ENCODE measurements around the gene CTSA. TPM values are rescaled to one million over a fixed set of nuclear protein-coding genes. Genes with fewer than 3 reads are reported as not detected.
A peak's percentile ranks its signal among the peaks of the same experiment; 100 is the strongest.
"Not testable (repeated sequence)": the region's sequence is repeated elsewhere in the genome, so short reads cannot be mapped to it uniquely, and the experiment has no call there.

The CTSA gene
- total and polyA plus RNA-seq, 12 donors = 306 to 854 (median 549) TPM

DNA sequence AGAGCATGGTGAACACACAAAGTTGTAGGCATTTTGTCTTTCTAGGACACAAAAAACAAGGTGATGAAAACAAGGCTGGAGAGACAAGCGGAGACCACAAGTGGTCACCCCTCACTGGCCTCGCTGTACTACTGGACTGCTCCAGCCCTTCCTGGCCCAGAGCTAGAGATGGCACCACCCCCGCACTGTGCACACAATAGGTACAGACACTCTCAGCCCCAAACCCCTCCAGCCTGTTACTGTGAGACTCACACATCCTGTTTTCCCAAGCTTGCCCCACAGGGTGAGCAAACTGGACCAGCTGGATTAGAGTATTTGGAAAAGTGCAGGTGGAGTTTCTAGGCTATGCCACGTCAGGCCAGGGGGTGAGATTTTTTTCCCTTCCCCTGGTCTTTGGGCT is 18.5 kb upstream of the CTSA start:
- WGBS, 4 donors = 95 to 98% (median 97%) methylated on average over 4 of the region's 4 CpGs
- TF ChIP-seq POLR2A (IDR thresholded peaks at IDR 0.05) = no peak
- TF ChIP-seq, protein P1, sequence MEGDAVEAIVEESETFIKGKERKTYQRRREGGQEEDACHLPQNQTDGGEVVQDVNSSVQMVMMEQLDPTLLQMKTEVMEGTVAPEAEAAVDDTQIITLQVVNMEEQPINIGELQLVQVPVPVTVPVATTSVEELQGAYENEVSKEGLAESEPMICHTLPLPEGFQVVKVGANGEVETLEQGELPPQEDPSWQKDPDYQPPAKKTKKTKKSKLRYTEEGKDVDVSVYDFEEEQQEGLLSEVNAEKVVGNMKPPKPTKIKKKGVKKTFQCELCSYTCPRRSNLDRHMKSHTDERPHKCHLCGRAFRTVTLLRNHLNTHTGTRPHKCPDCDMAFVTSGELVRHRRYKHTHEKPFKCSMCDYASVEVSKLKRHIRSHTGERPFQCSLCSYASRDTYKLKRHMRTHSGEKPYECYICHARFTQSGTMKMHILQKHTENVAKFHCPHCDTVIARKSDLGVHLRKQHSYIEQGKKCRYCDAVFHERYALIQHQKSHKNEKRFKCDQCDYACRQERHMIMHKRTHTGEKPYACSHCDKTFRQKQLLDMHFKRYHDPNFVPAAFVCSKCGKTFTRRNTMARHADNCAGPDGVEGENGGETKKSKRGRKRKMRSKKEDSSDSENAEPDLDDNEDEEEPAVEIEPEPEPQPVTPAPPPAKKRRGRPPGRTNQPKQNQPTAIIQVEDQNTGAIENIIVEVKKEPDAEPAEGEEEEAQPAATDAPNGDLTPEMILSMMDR (IDR thresholded peaks at IDR 0.05) = no peak
- intact Hi-C loops (cut with DNase I) = no loop called here
- Histone ChIP-seq H3K4me3 (no peak overlapping the region), H3K36me3 (replicated peaks in 1 of 2) (peaks cover 0 to 7% of the 10 kb centered on the region in 2 donors), H3K4me1 (replicated peaks in 1 of 2) (peaks cover 10 to 13% of the 10 kb centered on the region in 2 donors), H3K27ac (no peak overlapping the region), H3K27me3 (no peaks in the 10 kb centered on the region), H3K9me3 (replicated peaks in 1 of 3) (no peaks in the 10 kb centered on the region)
- DNase-seq = peak in 1 of 7 donors; percentile 14

DNA sequence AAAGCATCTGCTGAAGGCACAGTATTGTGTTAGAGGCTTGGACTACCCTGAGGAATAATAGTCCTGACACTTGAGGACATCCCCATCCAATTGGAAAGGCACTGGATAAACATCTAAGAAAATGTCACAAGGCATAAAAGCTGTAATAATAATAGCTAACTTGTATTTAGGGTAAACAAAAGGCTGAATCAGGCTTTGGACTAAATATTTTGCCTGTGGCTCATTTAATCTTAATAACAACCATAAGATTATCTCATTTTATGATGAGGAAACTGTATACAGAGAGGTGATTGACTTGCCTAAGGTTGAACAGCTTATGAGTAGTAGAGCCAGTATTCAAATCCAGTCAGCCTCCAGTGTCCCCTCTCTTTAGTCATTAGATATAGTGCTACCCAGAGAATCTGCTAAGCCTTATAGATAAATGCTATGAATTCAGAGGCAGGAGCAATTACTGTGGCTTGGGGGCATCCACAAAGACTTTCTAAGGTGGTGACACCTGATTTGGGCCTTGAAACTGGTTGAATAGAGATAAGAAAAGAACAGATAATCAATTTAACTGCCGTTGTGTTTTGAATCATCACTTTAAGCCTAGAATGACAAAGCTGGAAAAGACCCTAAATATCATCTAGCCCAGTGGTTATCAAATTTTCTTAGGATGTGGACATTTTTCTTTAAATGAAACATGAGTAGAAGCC is 17.6 kb upstream of the CTSA start:
- no peak for DNase-seq
- intact Hi-C loops (cut with DNase I) = no loop called here
- peaks cover 7 to 9% of the 10 kb centered on the region in 2 donors for H3K4me1 ChIP-seq (replicated peaks in 1 of 2)
- no peak for TF ChIP-seq POLR2A (IDR thresholded peaks at IDR 0.05)
- TF ChIP-seq, protein P1 (IDR thresholded peaks at IDR 0.05) = no peak
- H3K4me3 ChIP-seq = no peak overlapping the region
- 19 to 38% (median 32%) methylated on average over 1 of the region's 1 CpG for WGBS, 4 donors
- no peaks in the 10 kb centered on the region for H3K27me3 ChIP-seq
- H3K36me3 ChIP-seq (replicated peaks in 1 of 2) = peaks cover 0 to 12% of the 10 kb centered on the region in 2 donors
- no peaks in the 10 kb centered on the region for H3K9me3 ChIP-seq (replicated peaks in 1 of 3)
- no peak overlapping the region for H3K27ac ChIP-seq

DNA sequence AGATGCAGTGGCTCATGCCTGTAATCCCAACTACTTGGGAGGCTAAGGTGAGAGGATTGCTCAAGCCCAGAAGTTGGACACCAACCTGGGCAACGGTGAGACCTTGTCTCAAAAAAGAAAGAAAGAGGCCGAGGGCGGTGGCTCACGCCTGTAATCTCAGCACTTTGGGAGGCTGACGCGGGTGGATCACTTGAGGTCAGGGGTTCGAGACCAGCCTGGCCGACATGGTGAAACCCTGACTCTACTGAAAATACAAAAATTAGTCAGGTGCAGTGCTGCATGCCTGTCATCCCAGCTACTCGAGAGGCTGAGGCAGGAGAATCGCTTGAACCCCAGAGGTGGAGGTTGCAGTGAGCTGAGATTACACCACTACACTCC is 17.0 kb upstream of the CTSA start:
- H3K27ac ChIP-seq; H3K9me3 ChIP-seq (replicated peaks in 1 of 3); DNase-seq; intact Hi-C loops (cut with DNase I); H3K27me3 ChIP-seq; H3K4me3 ChIP-seq: not testable (repeated sequence)
- 90 to 97% (median 94%) methylated on average over 10 of the region's 10 CpGs for WGBS, 4 donors
- Histone ChIP-seq H3K4me1 (replicated peaks in 1 of 2) (peaks cover 10 to 14% of the 10 kb centered on the region in 2 donors), H3K36me3 (replicated peaks in 1 of 2) (peaks cover 0 to 12% of the 10 kb centered on the region in 2 donors)

DNA sequence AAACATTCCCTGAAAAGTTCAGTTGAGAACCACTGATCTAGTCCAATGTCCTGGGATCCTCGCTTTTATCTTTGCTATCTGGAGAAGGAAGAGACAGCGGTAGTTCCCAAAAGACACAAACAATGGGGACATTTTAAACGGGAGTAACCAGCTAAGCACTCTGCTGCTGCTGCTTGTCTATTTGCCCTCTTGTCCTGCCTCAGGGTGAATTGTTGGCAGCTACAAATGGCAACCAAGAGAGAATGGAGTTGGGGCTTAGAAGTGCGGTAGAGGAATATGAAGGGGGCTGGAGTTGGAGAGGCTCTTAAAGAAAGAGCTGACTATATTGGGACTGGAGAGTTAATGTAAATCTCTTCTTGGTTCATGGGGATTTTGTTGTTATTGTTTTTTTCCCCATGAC is 16.6 kb upstream of the CTSA start:
- H3K9me3 ChIP-seq (replicated peaks in 1 of 3) = no peaks in the 10 kb centered on the region
- H3K4me1 ChIP-seq (replicated peaks in 1 of 2) = peaks cover 10 to 14% of the 10 kb centered on the region in 2 donors
- TF ChIP-seq POLR2A (IDR thresholded peaks at IDR 0.05) = no peak
- TF ChIP-seq, protein P1 (IDR thresholded peaks at IDR 0.05) = no peak
- no peak overlapping the region for H3K27ac ChIP-seq
- no peaks in the 10 kb centered on the region for H3K27me3 ChIP-seq
- intact Hi-C loops (cut with DNase I) = no loop called here
- 76 to 85% (median 82%) methylated on average over 4 of the region's 4 CpGs for WGBS, 4 donors
- no peak for DNase-seq
- H3K4me3 ChIP-seq = no peak overlapping the region
- peaks cover 0 to 12% of the 10 kb centered on the region in 2 donors for H3K36me3 ChIP-seq (replicated peaks in 1 of 2)
